ENCODE results near the gene NFRKB.

NFRKB gene

DNA sequence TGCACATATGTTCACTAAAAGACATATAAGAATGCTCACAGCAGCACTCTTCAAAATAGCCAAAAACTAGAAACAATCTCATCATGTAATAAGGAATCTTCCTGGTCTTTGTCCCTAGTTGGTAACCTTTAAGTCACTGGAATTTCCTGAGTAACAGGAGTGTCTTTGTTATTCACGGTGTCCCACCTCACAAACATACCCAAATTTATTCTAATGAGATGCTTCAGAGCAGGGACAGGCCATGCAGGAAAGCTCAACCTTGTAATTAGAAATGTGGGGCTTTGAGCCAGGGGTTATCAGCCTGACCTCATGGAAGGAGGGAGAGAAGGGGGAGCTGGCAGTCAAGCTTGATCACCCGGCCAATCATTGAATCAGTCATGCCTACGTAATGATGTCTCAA is 40.3 kb upstream of the NFRKB start:
- TF ChIP-seq, protein P1, sequence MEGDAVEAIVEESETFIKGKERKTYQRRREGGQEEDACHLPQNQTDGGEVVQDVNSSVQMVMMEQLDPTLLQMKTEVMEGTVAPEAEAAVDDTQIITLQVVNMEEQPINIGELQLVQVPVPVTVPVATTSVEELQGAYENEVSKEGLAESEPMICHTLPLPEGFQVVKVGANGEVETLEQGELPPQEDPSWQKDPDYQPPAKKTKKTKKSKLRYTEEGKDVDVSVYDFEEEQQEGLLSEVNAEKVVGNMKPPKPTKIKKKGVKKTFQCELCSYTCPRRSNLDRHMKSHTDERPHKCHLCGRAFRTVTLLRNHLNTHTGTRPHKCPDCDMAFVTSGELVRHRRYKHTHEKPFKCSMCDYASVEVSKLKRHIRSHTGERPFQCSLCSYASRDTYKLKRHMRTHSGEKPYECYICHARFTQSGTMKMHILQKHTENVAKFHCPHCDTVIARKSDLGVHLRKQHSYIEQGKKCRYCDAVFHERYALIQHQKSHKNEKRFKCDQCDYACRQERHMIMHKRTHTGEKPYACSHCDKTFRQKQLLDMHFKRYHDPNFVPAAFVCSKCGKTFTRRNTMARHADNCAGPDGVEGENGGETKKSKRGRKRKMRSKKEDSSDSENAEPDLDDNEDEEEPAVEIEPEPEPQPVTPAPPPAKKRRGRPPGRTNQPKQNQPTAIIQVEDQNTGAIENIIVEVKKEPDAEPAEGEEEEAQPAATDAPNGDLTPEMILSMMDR (conservative IDR thresholded peaks at IDR 0.05; ENCODE audit: low read length) = no peak
- no peak for DNase-seq (ENCODE audit: low read depth)
- H3K4me3 ChIP-seq (ENCODE audit: low read length) = no peak overlapping the region

GRCh38 chr11:129933891-129934290 is 38.5 kb upstream of the NFRKB start:
- DNase-seq (ENCODE audit: low read depth) = no peak
- TF ChIP-seq, protein P1 (conservative IDR thresholded peaks at IDR 0.05; ENCODE audit: low read length) = no peak
- no peak overlapping the region for H3K4me3 ChIP-seq (ENCODE audit: low read length)

DNA sequence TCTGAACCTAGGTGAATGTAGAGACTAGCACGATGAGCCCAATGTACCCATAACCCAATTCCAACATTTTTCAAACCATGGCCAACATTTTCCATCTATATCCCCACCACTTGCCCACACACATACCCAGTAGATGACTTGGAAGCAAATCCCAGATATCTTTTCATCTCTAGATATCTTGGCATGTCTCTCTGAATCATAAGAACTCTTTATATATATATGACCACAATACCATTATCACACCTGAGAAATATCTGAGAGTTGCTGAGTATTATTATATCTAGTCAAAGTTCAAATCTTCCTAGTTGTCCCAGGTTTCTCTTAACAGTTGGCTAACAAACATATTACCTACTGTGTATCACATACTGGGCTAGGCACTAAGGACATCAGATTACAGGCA is 37.9 kb upstream of the NFRKB start:
- no peak overlapping the region for H3K4me3 ChIP-seq (ENCODE audit: low read length)
- DNase-seq (ENCODE audit: low read depth) = no peak
- TF ChIP-seq, protein P1 (conservative IDR thresholded peaks at IDR 0.05; ENCODE audit: low read length) = no peak

GRCh38 chr11:129932381-129933067 is 37.1 kb upstream of the NFRKB start:
- no peak overlapping the region for H3K4me3 ChIP-seq (ENCODE audit: low read length)
- DNase-seq (ENCODE audit: low read depth) = no peak
- TF ChIP-seq, protein P1 (conservative IDR thresholded peaks at IDR 0.05; ENCODE audit: low read length) = no peak

DNA sequence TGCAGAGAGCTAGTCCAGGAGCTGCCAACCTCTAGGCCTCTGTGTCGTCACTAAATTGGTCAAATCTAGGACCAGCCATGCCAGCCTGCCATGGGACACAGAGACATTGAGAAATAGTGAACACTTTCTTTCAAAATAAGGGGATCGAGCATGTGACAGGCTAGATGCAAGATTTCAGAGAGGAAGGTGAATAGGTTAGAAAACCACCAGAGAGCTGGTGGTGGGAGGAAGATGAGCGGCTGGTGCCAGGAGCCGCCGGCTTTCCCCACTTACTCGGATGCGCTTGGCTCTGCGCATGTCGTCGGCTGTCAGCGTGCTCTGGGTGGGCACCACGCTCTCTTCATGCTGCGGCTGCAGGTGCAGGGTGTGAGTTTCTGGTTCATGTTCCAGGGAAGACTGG is 35.4 kb upstream of the NFRKB start:
- no peak for DNase-seq (ENCODE audit: low read depth)
- H3K4me3 ChIP-seq (ENCODE audit: low read length) = no peak overlapping the region
- TF ChIP-seq, protein P1 (conservative IDR thresholded peaks at IDR 0.05; ENCODE audit: low read length) = no peak

- no peak overlapping the region for H3K4me3 ChIP-seq (ENCODE audit: low read length)
- no peak for DNase-seq (ENCODE audit: low read depth)
- TF ChIP-seq, protein P1 (conservative IDR thresholded peaks at IDR 0.05; ENCODE audit: low read length) = no peak
Observed at GRCh38 chr11:129930296-129930695, 34.9 kb upstream of the NFRKB start.

DNA sequence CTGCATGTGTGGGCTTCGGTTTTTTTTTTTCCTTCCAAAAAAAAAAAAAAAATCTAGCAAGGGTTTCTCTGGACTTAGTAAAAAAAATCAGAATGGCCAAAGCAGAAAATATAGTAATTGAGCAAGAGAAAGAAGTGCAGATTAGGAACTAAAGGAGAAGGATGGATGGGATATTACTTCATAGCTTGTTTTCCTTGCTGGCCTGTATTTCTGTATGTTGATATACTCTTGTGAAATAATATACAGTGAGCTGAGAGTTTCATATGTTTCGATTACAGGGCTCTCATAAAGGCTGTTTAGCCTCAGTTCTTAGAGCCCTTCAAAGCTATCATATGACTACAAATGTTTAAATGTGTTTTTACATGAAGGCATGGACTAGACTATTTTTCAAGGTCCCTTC is 34.3 kb upstream of the NFRKB start:
- no peak overlapping the region for H3K4me3 ChIP-seq (ENCODE audit: low read length)
- TF ChIP-seq, protein P1 (conservative IDR thresholded peaks at IDR 0.05; ENCODE audit: low read length) = no peak
- no peak for DNase-seq (ENCODE audit: low read depth)
